Measurements from ENCODE around the gene HEPACAM2.

Gene HEPACAM2

DNA sequence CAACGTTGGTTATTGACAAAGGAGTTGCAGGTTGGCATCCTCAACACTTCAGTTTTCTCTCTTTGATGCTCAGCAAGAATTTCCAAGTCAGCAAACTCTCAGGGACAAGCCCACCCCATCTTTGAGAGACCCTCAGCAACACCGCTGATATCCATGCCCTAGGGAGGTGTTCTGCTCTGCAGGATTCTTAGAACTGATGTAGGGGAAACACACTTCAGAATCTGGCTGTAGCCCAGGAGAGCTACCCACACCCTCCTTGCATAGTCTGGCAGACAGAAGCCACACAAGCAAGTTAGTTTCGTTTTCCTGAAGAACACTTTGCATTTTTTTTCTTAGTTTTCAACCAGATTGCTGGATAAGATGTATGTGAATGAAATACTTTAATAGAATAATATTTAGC lies 78.9 kb downstream of the HEPACAM2 start:
- no peaks in the 10 kb centered on the region for H3K27me3 Mint-ChIP-seq
- peaks cover 6 to 19% of the 10 kb centered on the region in 2 donors for H3K36me3 Mint-ChIP-seq
- peak; percentile 6 for DNase-seq
- peak overlapping the region; percentile 85 for H3K4me3 Mint-ChIP-seq
- ATAC-seq (replicated peaks): peak; percentile 79 to 85
- no peaks in the 10 kb centered on the region for H3K9me3 Mint-ChIP-seq
- peak overlapping the region; percentile 91 for H3K27ac Mint-ChIP-seq
- H3K4me1 Mint-ChIP-seq: peaks cover 19 to 43% of the 10 kb centered on the region in 2 donors

DNA sequence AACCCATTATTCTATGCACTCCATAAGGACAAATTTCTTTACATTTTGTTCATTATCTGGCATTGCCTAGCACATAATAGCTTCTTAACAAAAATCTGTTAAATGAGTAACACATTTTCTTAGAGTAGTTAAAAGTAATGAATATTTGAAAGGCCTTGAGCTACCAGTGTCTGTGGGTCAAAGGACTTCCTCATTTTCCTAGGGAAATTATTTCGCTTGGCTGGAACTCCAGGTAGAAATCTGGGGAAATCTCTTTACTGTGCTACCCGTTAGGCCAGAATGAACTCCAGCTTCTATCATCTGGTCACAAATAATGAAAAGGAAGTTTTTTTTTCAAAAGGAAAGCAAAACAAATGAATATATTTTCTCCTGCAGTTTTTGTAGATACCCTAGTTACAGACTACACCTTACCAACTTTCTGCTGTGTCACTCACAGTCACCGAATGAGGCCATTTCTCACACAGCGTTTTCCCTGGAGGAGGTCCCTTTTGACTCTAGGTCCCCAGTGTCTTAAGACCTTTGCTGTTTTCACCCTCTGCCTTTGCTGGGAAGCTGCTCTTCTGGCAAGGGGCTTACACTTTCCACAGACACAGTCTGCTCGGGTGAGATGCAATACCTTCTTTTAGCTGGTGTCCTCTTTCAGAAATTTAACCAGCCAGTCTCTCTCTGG lies 79.7 kb downstream of the HEPACAM2 start:
- H3K4me1 Mint-ChIP-seq: peaks cover 19 to 43% of the 10 kb centered on the region in 2 donors
- peak; percentile 61 to 64 for ATAC-seq (replicated peaks)
- no peak for DNase-seq

DNA sequence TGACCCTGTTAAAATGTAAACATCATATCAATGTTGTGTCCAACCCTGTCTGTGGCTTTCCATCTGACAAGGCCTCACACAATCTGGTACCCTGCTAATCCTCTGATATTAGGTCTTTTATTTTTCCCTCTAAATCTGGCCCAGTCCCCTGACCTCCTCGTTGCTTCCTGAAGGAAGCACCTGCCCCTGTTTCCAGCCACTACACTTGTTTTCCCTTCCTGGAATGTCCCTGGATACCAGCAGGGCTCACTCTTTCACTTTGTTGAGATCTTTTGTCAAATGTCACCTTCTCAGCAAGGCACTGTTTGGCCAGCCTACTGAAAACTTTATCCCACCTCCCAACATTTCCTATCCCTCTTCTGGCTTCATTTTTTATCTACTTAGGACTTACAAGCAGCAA lies 80.2 kb downstream of the HEPACAM2 start:
- H3K4me3 Mint-ChIP-seq: peak overlapping the region; percentile 55 to 62
- ATAC-seq (replicated peaks) (no peak), DNase-seq (no peak)
- no peaks in the 10 kb centered on the region for H3K9me3 Mint-ChIP-seq
- H3K27me3 Mint-ChIP-seq: no peaks in the 10 kb centered on the region
- peaks cover 6 to 19% of the 10 kb centered on the region in 2 donors for H3K36me3 Mint-ChIP-seq
- peaks cover 19 to 42% of the 10 kb centered on the region in 2 donors for H3K4me1 Mint-ChIP-seq
- H3K27ac Mint-ChIP-seq: peak overlapping the region; percentile 75

More for the DNA sequence above, 79.7 kb downstream of the HEPACAM2 start:
- H3K4me3 Mint-ChIP-seq: peak overlapping the region; percentile 85
- H3K27ac Mint-ChIP-seq: peak overlapping the region; percentile 91
- H3K9me3 Mint-ChIP-seq: no peaks in the 10 kb centered on the region
- H3K27me3 Mint-ChIP-seq: no peaks in the 10 kb centered on the region
- peaks cover 6 to 19% of the 10 kb centered on the region in 2 donors for H3K36me3 Mint-ChIP-seq

DNA sequence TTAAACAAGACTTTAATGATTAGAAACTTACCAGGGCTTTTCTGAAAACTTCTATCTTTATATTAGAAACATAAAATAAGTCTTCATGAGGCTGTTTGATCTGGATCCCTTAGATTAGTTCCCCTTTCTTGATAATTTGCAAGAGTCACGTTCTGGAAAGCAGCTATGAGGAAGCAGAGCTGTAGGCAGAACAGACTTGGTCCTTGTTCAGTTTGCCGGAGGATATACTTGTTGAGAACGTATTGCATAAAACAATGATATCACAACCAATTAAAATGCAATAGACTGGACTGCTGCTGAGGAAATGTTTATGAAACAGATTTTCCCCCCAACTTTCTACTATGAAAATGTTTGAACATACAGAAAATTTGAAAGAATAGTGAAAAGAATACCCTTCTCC lies 80.9 kb downstream of the HEPACAM2 start:
- DNase-seq: no peak
- Mint-ChIP-seq H3K27ac (no peak overlapping the region), H3K4me3 (peak overlapping the region in 1 of 2 donors; percentile 26), H3K36me3 (peaks cover 6 to 19% of the 10 kb centered on the region in 2 donors), H3K9me3 (no peaks in the 10 kb centered on the region), H3K27me3 (no peaks in the 10 kb centered on the region), H3K4me1 (peaks cover 14 to 35% of the 10 kb centered on the region in 2 donors)
- peak; percentile 52 to 53 for ATAC-seq (replicated peaks)

DNA sequence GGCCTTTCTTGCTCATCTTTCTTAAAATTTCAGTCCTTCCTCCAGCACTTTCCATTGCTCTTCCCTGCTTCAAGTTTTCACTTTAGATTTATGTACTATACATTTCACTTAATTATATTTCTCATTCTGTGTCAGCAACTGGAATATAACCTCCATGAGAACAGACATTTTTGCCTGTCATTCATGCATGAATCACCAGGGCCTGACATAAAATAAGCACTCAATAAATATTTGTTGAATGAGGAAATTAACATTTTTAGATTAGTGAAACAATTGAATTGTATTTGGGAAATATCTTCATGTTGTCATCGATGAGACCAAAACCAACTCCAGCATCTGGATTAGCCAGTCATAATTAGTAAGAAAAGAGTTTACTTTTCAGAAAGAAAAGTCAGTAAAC lies 84.1 kb downstream of the HEPACAM2 start:
- Mint-ChIP-seq H3K4me1 (peaks cover 8 to 18% of the 10 kb centered on the region in 2 donors), H3K36me3 (peaks cover 15 to 28% of the 10 kb centered on the region in 2 donors), H3K27ac (no peak overlapping the region), H3K27me3 (no peaks in the 10 kb centered on the region), H3K9me3 (peaks cover 0 to 4% of the 10 kb centered on the region in 2 donors), H3K4me3 (no peak overlapping the region)
- DNase-seq (no peak), ATAC-seq (replicated peaks) (no peak)

DNA sequence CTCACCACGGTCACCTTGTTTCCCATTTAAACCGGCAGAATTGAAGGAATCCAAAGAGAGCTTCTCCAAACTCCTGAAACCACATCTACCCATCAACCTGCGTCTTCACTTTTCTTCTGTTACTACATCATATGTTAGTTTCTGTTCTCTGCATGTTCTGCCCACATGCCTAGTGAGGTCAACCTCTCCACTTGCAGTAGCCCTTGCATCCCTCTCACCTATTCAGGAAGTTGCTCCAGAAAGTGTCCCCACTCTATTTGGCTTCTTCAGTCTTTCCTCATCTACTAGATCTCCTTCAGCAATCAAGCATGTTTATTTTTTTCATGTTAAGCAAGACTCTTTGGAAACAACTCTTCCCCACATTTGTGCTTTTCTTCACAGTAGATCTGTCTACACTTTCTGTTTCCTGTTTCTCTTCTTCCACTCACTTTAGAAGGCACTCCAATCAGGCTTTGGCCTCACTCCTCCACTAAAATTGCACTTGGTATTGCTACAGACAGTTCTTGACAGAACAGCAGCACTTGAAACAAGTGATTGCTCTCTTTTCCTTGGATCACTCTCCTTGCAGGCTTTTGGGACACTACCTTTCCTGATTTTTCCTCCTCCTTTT lies 85.6 kb downstream of the HEPACAM2 start:
- DNase-seq (no peak), ATAC-seq (replicated peaks) (no peak)
- peaks cover under 1 to 4% of the 10 kb centered on the region in 2 donors for H3K4me1 Mint-ChIP-seq
- no peak overlapping the region for H3K27ac Mint-ChIP-seq
- H3K36me3 Mint-ChIP-seq: peaks cover 28 to 34% of the 10 kb centered on the region in 2 donors
- no peak overlapping the region for H3K4me3 Mint-ChIP-seq
- H3K27me3 Mint-ChIP-seq: no peaks in the 10 kb centered on the region
- H3K9me3 Mint-ChIP-seq: peaks cover 1 to 4% of the 10 kb centered on the region in 2 donors

DNA sequence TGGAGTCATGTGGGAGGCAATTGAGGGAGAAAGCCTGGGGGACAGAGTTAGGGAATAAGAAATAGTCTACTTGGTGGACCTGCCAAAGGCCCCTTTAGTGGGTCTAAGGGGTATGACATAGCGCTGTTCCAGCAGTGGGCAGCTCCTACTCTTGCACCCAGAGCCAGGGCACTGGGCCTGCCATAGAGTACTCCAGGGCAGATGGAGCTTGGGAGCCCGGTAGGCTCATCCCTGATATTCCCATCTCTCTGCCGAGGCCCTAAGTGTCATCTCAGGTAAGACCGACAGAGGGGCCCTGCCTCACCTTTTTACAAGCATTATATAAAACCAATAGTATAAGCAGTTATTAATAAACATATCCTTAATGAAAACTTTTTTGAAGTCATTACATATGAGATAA lies 87.7 kb downstream of the HEPACAM2 start:
- Mint-ChIP-seq H3K4me1 (no peaks in the 10 kb centered on the region), H3K9me3 (peaks cover 7 to 9% of the 10 kb centered on the region in 2 donors), H3K36me3 (peaks cover 40 to 44% of the 10 kb centered on the region in 2 donors), H3K27me3 (no peaks in the 10 kb centered on the region), H3K27ac (no peak overlapping the region), H3K4me3 (no peak overlapping the region)
- ATAC-seq (replicated peaks) (no peak), DNase-seq (no peak)
